H1 (cell line): ENCODE data around the gene GPRIN3. TPM values are rescaled to one million over a fixed set of nuclear protein-coding genes. Genes with fewer than 3 reads are reported as not detected.

Source experiments
- ASH2L ChIP-seq: fragments of 200-600, 300-600 bp; sonication (generic); IDR thresholded peaks from one replicate; pipeline ENCODE4 v1.7.1; 2017; ENCODE audit warnings: low read length
- BRCA1 ChIP-seq: IDR thresholded peaks from 2 replicates; pipeline ENCODE4 v1.6.1; 2012; ENCODE audit warnings: low read depth, low read length, improper control_type of control experiment
- CEBPB ChIP-seq: IDR thresholded peaks from 2 replicates; pipeline ENCODE4 v1.6.1; 2012; ENCODE audit warnings: low read depth, low read length
- CHD7 ChIP-seq: fragments of 300-600 bp; sonication (generic); IDR thresholded peaks from 2 replicates; pipeline ENCODE4 v1.7.1; 2012; ENCODE audit warnings: low read length, moderate library complexity, mild to moderate bottlenecking, inconsistent platforms; ENCODE audit not compliant: insufficient replicate concordance
- CTBP2 ChIP-seq: IDR thresholded peaks from 2 replicates; pipeline ENCODE4 v1.7.0; 2011; ENCODE audit warnings: borderline replicate concordance, mild to moderate bottlenecking, moderate library complexity, mixed read lengths, low read length; ENCODE audit not compliant: insufficient read depth, insufficient read length
- KDM1A ChIP-seq: fragments of 200-600, 300-600 bp; sonication (generic); IDR thresholded peaks from 2 replicates; pipeline ENCODE4 v1.7.1; 2016; ENCODE audit warnings: mild to moderate bottlenecking, low read length, borderline replicate concordance
- POU5F1 ChIP-seq: IDR thresholded peaks from 2 replicates; pipeline ENCODE4 v1.6.1; 2011; ENCODE audit warnings: low read depth, mild to moderate bottlenecking, low read length, moderate library complexity
- RXRA ChIP-seq: IDR thresholded peaks from 2 replicates; pipeline ENCODE4 v1.6.1; 2011; ENCODE audit warnings: low read depth, mild to moderate bottlenecking, low read length, moderate library complexity; ENCODE audit not compliant: insufficient read depth
- SAP30 ChIP-seq: fragments of 300-600 bp; sonication (generic); IDR thresholded peaks from 2 replicates; pipeline ENCODE4 v1.7.1; 2012; ENCODE audit warnings: low read length, moderate library complexity, mild to moderate bottlenecking, inconsistent platforms; ENCODE audit not compliant: insufficient read depth, insufficient replicate concordance
- SUZ12 ChIP-seq: fragments of 200-600 bp; sonication (generic); IDR thresholded peaks from 2 replicates; pipeline ENCODE4 v1.6.1; 2012; ENCODE audit warnings: mild to moderate bottlenecking, inconsistent platforms, low read length, moderate library complexity, mixed read lengths
- TEAD4 ChIP-seq: IDR thresholded peaks from 2 replicates; pipeline ENCODE4 v1.6.1; 2012; ENCODE audit warnings: low read depth, low read length, inconsistent platforms, mixed read lengths
- polyA plus RNA-seq, 7 experiments: library from polyadenylated mRNA; depleted of rRNA in 3 of 7; stranded (reverse) in 5 of 7; unstranded in 2 of 7; fragments of >200 nt in 5 of 7; fragments of 200-250 nt in 2 of 7; gene quantifications; 1 replicate in 5 of 7; 2 replicates in 1 of 7; 4 replicates in 1 of 7; pipeline versions ENCODE4 v1.2.1 to v1.2.3, GENCODE V29; 2011 to 2013; ENCODE audit warnings: missing spikeins in 2 of 7, mixed read lengths in 2 of 7
- total RNA-seq: library from RNA; stranded (reverse); fragmentation: NEBNext Ultra II Directional; extraction: Animal tissue kit (Norgen Biotek cat#: 25700); gene quantifications from 2 replicates; pipeline ENCODE4 v1.2.1, GENCODE V29; 2021
- TF ChIP-seq, protein P1 (sequence below): IDR thresholded peaks from 2 replicates; pipeline ENCODE4 v1.6.1; 2012; ENCODE audit warnings: inconsistent platforms

The GPRIN3 gene
- total and polyA plus RNA-seq, 2 of the 8 experiments (the other 6 are each of a cell fraction or from before 2014, with no cell fraction given), result 0.17 to 1.4 TPM

DNA sequence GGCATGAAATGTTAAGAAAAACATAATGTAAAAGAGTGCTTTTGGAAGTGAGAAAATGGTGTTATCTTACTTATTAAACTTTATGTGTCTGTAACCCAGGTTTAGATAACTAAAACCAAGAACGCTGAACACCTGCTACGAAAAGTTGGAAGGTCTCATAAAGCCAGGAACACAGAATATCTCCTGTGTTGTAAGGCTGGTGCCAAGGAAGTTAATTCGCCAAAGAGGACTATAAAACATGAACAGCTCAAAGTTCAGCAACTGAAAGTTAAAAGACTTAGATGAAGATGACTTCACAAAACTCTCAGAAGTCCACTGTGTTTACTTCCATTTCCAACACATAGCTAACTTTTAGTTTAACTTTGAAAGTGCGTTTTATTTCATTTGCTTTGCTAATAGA lies 54.3 kb downstream of the GPRIN3 start (continued):
- TF ChIP-seq CHD7 (no peak), SUZ12 (no peak), POU5F1 (no peak), CTBP2 (no peak), CEBPB (no peak), SAP30 (no peak), KDM1A (no peak), ASH2L (no peak), BRCA1 (no peak), RXRA (no peak), TEAD4 (no peak)
- TF ChIP-seq, protein P1, sequence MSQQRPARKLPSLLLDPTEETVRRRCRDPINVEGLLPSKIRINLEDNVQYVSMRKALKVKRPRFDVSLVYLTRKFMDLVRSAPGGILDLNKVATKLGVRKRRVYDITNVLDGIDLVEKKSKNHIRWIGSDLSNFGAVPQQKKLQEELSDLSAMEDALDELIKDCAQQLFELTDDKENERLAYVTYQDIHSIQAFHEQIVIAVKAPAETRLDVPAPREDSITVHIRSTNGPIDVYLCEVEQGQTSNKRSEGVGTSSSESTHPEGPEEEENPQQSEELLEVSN, result no peak
